ENCODE data around the gene EFL1.

DNA sequence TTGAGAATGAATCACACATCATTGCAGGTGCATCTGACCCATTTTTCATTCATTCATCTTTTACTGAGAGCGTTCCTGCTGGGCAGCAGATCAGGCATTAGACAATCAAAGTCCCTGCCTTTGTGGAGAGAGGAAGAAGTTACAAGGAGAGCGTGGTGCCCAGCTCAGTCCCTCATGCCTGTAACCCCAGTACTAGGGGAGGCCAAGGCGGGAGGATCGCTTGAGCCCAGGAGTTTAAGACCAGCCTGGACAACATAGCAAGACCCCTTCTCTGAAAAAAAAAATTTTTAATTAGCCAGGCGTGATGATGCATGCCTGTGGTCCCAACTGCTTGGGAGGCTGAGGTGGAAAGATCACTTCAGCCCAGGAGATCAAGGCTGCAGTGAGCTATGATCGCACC lies 181.8 kb downstream of the EFL1 start:
- TF ChIP-seq POLR2A (IDR thresholded peaks at IDR 0.05; ENCODE audit: low read length): no peak
- no peak for TF ChIP-seq GATA1 (IDR thresholded peaks at IDR 0.05; ENCODE audit: low read depth, low read length)

Measured in erythroblast (primary cell).